Nephron progenitor cell (in vitro differentiated cells): ENCODE data around the gene IGFBP1.

Source experiments
- DNase-seq: peaks from one replicate; pipeline ENCODE4 v3.0.0; 2021
- H3K27ac Mint-ChIP-seq: 2 replicates; pipeline ENCODE4 v1.8.0; 2021; ENCODE audit warnings: mild to moderate bottlenecking, moderate library complexity, mixed read lengths
- H3K27me3 Mint-ChIP-seq: 2 replicates; pipeline ENCODE4 v1.8.0; 2021; ENCODE audit warnings: mild to moderate bottlenecking, low read depth, mixed read lengths; ENCODE audit not compliant: poor library complexity
- H3K36me3 Mint-ChIP-seq: 2 replicates; pipeline ENCODE4 v1.8.0; 2021; ENCODE audit warnings: low read depth, mixed read lengths
- H3K4me1 Mint-ChIP-seq: 2 replicates; pipeline ENCODE4 v1.8.0; 2021; ENCODE audit warnings: mixed read lengths
- H3K4me3 Mint-ChIP-seq: 2 replicates; pipeline ENCODE4 v1.8.0; 2021; ENCODE audit warnings: mild to moderate bottlenecking, moderate library complexity, mixed read lengths
- H3K9me3 Mint-ChIP-seq: 2 replicates; pipeline ENCODE4 v1.8.0; 2021; ENCODE audit warnings: mild to moderate bottlenecking, moderate library complexity, mixed read lengths
- TF ChIP-seq, protein P1 (sequence below): fragments of 200-600 bp; sonication (generic); IDR thresholded peaks from 2 replicates; pipeline ENCODE4 v1.5.0; 2021; ENCODE audit warnings: antibody characterized with exemption

Gene IGFBP1

DNA sequence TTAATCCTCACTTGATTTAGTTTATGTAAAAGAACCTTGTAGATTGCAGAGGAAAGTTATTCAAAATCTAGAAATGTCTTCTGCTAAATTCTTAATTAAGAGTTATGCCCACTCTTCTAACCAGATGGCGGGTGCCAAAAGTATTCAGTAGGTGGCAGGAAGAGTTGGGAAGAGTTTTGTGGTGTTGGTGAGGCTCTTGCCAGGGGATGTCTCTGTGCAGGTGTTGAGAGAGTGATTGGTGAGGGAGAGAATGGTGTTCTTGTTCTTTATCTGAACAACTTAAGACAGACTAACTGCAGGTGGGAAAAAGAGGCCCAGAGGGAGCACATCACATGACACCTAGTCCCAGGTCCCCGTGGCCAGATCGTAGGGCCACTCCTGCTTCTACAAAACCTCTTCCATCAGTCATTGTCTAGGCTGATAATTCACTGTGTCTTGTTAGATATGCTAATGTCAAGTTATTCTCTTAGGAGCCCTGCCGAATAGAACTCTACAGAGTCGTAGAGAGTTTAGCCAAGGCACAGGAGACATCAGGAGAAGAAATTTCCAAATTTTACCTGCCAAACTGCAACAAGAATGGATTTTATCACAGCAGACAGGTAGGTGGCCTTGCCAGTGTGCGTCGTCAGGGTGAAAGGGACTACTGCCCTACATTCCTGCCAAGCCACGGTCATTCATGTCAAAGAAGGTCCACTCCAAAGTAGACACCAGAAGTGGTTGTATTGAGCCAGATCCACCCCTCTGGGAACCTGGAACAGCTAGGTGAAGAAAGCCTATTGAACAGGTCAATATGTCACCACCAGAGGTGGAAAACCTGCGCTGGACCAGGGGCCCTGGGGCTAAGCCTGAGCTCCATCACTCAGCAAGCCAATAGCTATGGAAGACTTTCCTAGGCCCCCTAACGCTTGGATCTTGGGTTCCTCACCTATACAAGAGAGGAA lies 3.4 kb downstream of the IGFBP1 start:
- peaks cover 25% of the 10 kb centered on the region for H3K4me1 Mint-ChIP-seq
- DNase-seq: no peak
- H3K9me3 Mint-ChIP-seq: no peaks in the 10 kb centered on the region
- no peak overlapping the region for H3K27ac Mint-ChIP-seq
- H3K4me3 Mint-ChIP-seq: no peak overlapping the region
- TF ChIP-seq, protein P1, sequence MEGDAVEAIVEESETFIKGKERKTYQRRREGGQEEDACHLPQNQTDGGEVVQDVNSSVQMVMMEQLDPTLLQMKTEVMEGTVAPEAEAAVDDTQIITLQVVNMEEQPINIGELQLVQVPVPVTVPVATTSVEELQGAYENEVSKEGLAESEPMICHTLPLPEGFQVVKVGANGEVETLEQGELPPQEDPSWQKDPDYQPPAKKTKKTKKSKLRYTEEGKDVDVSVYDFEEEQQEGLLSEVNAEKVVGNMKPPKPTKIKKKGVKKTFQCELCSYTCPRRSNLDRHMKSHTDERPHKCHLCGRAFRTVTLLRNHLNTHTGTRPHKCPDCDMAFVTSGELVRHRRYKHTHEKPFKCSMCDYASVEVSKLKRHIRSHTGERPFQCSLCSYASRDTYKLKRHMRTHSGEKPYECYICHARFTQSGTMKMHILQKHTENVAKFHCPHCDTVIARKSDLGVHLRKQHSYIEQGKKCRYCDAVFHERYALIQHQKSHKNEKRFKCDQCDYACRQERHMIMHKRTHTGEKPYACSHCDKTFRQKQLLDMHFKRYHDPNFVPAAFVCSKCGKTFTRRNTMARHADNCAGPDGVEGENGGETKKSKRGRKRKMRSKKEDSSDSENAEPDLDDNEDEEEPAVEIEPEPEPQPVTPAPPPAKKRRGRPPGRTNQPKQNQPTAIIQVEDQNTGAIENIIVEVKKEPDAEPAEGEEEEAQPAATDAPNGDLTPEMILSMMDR: no peak
- H3K27me3 Mint-ChIP-seq: peaks cover 81% of the 10 kb centered on the region
- H3K36me3 Mint-ChIP-seq: no peaks in the 10 kb centered on the region

GRCh38 chr7:45892407-45893035 lies 4.2 kb downstream of the IGFBP1 start:
- Mint-ChIP-seq H3K27ac (no peak overlapping the region), H3K9me3 (no peaks in the 10 kb centered on the region), H3K4me1 (peaks cover 17% of the 10 kb centered on the region), H3K27me3 (peaks cover 73% of the 10 kb centered on the region), H3K36me3 (no peaks in the 10 kb centered on the region), H3K4me3 (no peak overlapping the region)
- DNase-seq: no peak
- TF ChIP-seq, protein P1: no peak

DNA sequence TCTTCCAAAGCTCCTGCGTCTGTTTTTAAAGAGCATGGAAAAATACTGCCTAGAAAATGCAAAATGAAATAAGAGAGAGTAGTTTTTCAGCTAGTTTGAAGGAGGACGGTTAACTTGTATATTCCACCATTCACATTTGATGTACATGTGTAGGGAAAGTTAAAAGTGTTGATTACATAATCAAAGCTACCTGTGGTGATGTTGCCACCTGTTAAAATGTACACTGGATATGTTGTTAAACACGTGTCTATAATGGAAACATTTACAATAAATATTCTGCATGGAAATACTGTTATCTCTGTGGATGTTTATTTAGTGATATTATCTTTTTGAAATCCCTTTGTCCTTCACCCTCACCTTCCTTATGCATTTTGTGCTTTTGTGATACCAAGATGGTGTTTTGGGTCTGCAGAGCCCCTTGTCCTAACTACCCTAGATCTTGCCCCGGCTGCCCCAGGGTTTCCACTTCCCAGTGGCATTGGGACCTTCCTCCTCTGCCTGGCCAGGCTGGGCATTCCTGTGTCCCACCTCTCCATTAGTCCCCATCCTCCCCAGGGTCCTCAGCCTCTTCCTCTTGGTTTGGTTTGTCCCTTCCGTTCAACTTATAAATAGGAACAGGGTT lies 5.2 kb downstream of the IGFBP1 start:
- no peaks in the 10 kb centered on the region for H3K9me3 Mint-ChIP-seq
- H3K27ac Mint-ChIP-seq: no peak overlapping the region
- no peaks in the 10 kb centered on the region for H3K36me3 Mint-ChIP-seq
- H3K27me3 Mint-ChIP-seq: peaks cover 64% of the 10 kb centered on the region
- H3K4me1 Mint-ChIP-seq: peaks cover 8% of the 10 kb centered on the region
- TF ChIP-seq, protein P1: no peak
- no peak for DNase-seq
- no peak overlapping the region for H3K4me3 Mint-ChIP-seq

DNA sequence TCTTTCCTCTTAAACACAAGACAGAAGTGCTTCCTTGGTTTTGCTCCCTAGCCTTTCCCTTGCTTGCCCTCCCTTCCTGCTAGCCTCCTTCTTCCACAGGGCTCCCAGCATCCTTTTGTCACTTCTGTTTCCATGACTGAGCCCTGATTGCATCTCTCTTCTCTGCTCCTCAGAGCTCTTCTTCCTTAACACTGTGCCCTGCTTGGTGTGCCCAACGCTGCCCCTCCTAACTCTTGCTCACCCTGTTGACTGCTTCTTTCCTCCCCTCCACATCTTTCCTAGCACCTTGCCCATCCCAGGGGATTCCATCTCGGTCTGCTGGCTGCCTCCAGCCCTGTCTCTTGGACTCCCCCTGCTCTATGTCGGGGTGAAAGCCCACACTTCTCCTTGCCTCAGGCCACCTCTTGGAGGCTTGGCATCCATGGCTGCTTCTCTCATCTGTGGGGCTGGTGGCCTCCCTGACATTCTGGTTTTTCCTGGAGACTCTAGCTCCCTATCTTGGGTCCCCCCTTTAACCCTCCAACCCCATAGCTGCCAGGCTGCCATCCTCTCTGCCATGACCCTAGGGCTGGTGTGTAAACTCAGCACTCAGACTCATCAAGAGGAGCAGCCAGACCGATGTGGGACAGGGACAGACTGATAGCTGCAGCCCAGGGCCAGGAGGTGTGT lies 5.8 kb downstream of the IGFBP1 start:
- no peaks in the 10 kb centered on the region for H3K9me3 Mint-ChIP-seq
- H3K4me3 Mint-ChIP-seq: no peak overlapping the region
- no peak overlapping the region for H3K27ac Mint-ChIP-seq
- H3K4me1 Mint-ChIP-seq: peaks cover 6% of the 10 kb centered on the region
- H3K36me3 Mint-ChIP-seq: no peaks in the 10 kb centered on the region
- TF ChIP-seq, protein P1: no peak
- H3K27me3 Mint-ChIP-seq: peaks cover 58% of the 10 kb centered on the region
- DNase-seq: no peak

DNA sequence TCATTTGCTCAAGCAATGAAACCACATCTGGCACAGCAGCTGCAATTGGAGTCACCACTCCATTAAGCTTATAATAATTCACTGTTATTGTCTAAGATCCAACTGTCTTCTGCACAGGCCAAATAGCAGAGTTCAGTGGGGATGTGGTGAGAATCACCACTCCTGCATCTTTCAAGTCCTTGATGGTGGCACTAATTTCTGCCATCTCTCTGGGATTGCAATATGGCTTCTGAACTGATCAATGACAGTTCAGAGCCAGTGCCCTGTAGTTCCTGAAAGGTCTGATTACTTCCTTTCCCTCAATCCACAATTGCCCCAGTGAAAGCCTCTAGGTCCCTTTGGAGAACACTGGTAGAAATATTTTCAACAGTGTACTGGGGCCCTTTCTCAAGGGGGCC lies 6.4 kb downstream of the IGFBP1 start:
- Mint-ChIP-seq H3K4me3 (no peak overlapping the region), H3K36me3 (no peaks in the 10 kb centered on the region), H3K9me3 (no peaks in the 10 kb centered on the region), H3K27ac (no peak overlapping the region), H3K4me1 (peaks cover under 1% of the 10 kb centered on the region), H3K27me3 (peaks cover 53% of the 10 kb centered on the region)
- DNase-seq: no peak
- TF ChIP-seq, protein P1: no peak
